ENCODE data around the gene APOM.

Gene APOM

GRCh38 chr6:31655349-31656237 lies at the start of gene APOM:
Gene APOM, plus strand, starts transcription at chr6:31655894. Its CDS starts 73 bp downstream, at chr6:31655967.
- TF ChIP-seq CTCF (IDR thresholded peaks at IDR 0.05; ENCODE audit: low read depth, low read length, missing control alignments) = no peak
- H3K4me3 ChIP-seq (ENCODE audit: low read depth, low read length) = no peak within 1 kb of the TSS
- no peak for DNase-seq (ENCODE audit: low read depth)

- no peak for DNase-seq (ENCODE audit: low read depth)
- TF ChIP-seq CTCF (IDR thresholded peaks at IDR 0.05; ENCODE audit: low read depth, low read length, missing control alignments) = no peak
- no peak overlapping the region for H3K4me3 ChIP-seq (ENCODE audit: low read depth, low read length)
These were observed 48.4 kb upstream of the APOM start for GRCh38 chr6:31607317-31607716.

- no peak for DNase-seq (ENCODE audit: low read depth)
- TF ChIP-seq CTCF (IDR thresholded peaks at IDR 0.05; ENCODE audit: low read depth, low read length, missing control alignments) = no peak
These were observed 45.9 kb upstream of the APOM start for GRCh38 chr6:31609519-31610406.

GRCh38 chr6:31610968-31611367 lies 44.7 kb upstream of the APOM start:
- no peak for TF ChIP-seq CTCF (IDR thresholded peaks at IDR 0.05; ENCODE audit: low read depth, low read length, missing control alignments)
- no peak overlapping the region for H3K4me3 ChIP-seq (ENCODE audit: low read depth, low read length)
- DNase-seq (ENCODE audit: low read depth) = no peak

More at GRCh38 chr6:31609519-31610406, 45.9 kb upstream of the APOM start:
- H3K4me3 ChIP-seq (ENCODE audit: low read depth, low read length) = no peak overlapping the region

GRCh38 chr6:31614075-31614619 lies 41.5 kb upstream of the APOM start:
- H3K4me3 ChIP-seq (ENCODE audit: low read depth, low read length) = no peak overlapping the region
- no peak for DNase-seq (ENCODE audit: low read depth)
- no peak for TF ChIP-seq CTCF (IDR thresholded peaks at IDR 0.05; ENCODE audit: low read depth, low read length, missing control alignments)

GRCh38 chr6:31614684-31615578 lies 40.8 kb upstream of the APOM start, which contains the start of gene AIF1:
Gene AIF1, plus strand, starts transcription at chr6:31615234. Its CDS starts 96 bp downstream, at chr6:31615330.
- H3K4me3 ChIP-seq (ENCODE audit: low read depth, low read length) = no peak within 1 kb of the TSS
- DNase-seq (ENCODE audit: low read depth) = no peak
- no peak for TF ChIP-seq CTCF (IDR thresholded peaks at IDR 0.05; ENCODE audit: low read depth, low read length, missing control alignments)

All from GM12864 (cell line).